ENCODE data around the gene PLPP2.

PLPP2 gene

DNA sequence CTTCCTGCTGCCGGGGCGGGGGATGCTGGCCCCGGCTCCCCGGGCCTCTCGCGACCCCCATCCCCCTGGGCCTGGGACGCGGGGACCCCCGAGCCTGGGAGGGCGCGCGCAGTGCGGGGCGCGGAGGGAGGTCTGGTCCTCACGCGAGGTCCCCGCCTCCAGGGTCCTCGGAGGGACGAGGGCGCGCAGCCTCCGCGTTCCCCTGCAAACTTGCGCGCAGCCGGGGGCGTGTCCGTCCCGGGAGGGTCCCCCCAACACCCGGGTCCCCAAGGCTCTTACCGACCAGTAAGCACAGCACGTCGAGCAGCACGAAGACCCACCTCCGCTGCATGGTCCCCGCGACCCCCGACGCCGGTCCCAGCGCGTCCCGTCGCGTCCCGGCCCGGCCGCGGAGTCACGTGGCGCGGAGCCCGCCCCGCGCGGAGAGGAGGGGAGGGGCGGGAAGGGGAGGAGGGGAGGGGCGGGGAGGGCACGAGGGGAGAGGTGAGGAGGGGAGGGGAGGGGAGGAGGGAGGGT is at the start of gene PLPP2:
Gene PLPP2, minus strand, starts transcription at position 398 of the 516 bp plus-strand sequence. Its CDS starts 67 bp downstream, at position 331.
- no peak for DNase-seq (ENCODE audit: low read depth)
- H3K4me3 ChIP-seq (ENCODE audit: low read depth, low read length): peak within 1 kb of the TSS; percentile 53

DNA sequence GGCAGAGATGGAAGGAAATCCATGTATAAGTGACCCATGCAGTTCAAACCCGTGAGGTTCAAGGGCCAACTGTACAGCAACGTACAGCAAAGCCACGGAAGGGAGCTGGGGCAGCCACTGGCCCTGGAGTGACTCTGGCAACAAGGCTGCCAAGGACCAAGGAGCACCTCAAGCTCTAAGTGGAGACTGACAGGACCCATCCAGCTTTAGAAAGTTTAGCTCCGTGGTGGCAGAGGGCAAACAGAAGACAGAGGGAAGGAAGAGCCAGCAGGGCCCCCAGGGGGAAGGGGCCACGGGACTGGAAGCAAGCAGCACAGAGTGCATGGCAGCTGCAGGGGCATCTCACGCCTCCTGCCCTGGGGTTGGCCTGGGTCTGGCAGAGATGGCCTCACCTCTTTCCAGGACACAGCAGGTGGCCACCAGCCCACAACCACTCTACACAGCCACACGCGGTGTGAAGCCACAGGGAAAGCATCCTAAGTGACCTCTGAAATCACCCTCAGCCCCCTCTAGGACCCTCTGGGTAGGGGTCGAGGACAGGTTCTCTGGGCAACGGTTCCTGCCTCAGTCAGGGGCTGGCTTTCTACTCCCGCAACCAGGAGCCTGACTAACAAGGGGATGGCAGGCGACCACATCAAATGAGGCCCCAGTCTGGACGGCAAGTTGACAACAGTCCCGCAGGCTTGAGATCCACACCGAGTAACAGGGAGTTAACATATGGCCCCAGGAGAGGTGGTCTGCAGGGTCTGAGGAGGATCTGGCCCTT is 49.6 kb upstream of the PLPP2 start:
- H3K4me3 ChIP-seq (ENCODE audit: low read depth, low read length): peak overlapping the region; percentile 7
- DNase-seq (ENCODE audit: low read depth): no peak

DNA sequence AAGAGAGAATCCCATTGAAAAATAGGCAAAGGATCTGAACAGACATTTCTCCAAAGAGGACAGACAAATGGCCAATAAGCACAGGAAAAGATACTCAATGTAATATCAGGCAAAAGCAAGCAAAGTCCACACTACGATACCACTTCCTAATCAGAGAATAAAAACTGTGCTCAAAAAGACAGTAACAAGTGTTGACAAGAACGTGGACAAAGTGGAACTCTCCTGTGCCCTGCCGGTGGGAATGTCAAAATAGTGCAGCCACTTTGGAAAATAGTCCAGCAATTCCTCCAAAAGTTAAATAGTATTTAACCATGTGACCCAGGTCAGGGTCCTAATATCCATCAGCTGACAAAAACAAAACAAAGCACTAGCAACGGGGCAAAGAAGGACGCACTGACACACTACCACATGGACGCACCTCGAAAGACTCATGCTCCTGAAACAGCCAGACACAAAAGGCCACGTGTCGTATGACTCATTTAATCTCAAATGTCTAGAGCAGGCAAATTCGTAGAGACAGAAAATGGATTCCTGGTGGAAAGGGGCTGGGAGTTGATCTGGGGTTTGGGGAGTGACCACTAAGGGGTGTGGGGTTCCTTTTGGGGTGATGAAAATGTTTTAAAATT is 48.2 kb upstream of the PLPP2 start:
- DNase-seq (ENCODE audit: low read depth): no peak
- no peak overlapping the region for H3K4me3 ChIP-seq (ENCODE audit: low read depth, low read length)

DNA sequence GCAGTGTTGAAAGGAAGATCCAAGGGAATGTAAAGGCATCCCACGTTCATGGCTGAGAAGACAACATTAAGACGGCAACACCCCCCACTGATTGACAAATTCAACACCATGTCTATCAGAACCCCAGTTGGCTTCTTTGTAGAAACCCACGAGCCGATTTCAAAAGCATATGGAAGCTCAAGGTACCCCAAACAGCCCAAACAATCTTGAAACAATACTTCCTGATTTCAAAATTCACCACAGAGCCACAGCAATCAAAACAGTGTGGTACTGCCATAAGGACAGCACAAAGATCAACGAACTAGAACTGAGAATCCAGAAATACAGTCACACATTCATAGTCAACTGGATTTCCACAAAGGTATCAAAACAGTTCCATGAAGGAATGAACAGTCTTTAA is 47.2 kb upstream of the PLPP2 start:
- no peak overlapping the region for H3K4me3 ChIP-seq (ENCODE audit: low read depth, low read length)
- no peak for DNase-seq (ENCODE audit: low read depth)

DNA sequence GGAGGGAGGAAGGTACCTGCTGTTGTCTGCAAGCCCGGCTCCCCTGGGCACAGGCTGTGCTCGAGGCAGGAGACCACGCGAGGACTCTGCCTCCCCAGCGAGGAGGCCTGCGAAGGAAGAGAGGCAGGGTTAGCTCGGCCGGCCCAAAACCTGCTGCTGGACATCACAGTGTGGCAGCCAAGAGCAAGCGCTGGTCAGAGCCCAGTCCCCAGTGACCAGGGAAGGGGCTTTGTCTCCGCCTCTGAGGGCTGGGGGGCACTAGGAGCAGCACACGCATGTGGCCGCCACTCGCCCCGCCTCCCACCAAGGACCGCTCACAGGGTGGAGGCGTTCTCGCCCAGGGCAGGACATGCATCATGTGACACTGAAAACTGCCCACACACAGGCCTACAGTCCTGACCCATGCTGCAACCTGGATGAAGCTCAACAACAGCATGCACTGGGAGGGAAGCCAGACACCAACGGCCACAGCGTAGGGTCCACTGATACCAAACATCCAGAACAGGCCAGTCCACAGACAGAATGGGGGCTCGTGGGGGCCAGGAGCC is 44.9 kb upstream of the PLPP2 start:
- no peak overlapping the region for H3K4me3 ChIP-seq (ENCODE audit: low read depth, low read length)
- no peak for DNase-seq (ENCODE audit: low read depth)

DNA sequence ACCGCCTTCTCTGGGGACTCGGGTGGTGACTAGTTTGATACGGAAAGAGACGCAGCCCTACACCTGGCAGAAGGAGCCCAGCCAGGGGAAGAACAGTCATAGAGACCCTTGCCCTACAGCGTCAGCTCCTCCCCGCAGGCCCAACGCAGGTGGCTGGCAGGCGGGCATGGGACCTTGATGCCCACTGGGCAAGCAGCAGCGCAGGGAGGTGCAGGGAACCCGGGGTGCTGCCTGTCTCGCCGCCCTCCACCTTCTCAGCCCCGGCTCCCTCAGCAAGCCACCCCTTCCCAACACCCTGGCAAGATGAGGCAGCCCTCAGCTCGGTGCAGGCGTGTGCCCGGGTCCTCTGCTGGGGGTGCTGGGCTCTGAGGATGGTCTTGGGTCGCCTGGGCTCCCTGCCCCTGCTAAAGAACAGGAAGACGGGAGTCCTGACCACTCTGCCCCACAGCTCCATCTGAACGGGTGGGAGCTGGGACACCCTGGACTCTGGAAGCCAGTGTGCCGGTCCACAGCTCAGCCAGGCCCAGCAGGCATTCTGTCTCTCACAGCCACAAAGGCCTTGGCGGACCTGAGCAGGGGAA is 44.4 kb upstream of the PLPP2 start:
- DNase-seq (ENCODE audit: low read depth): no peak
- no peak overlapping the region for H3K4me3 ChIP-seq (ENCODE audit: low read depth, low read length)

DNA sequence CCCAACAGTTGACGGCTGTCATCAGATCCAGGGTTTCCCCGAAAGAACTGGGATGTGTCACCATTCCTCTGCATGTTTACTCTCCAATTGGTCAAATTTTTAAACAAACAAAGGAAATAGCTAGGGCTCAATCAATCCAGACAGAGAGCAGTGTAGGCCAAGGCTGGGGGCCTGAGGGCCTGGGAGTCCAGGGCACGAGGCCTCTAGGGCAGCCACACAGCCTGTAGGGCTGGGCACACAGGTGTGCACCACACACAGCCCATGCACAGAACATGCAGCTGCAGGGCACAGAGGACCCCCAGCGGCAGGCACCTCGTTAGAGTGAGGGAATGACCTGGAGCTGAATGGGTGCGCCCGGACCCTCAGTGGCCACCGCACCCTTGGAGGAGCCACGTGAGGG is 43.9 kb upstream of the PLPP2 start:
- no peak overlapping the region for H3K4me3 ChIP-seq (ENCODE audit: low read depth, low read length)
- DNase-seq (ENCODE audit: low read depth): no peak

DNA sequence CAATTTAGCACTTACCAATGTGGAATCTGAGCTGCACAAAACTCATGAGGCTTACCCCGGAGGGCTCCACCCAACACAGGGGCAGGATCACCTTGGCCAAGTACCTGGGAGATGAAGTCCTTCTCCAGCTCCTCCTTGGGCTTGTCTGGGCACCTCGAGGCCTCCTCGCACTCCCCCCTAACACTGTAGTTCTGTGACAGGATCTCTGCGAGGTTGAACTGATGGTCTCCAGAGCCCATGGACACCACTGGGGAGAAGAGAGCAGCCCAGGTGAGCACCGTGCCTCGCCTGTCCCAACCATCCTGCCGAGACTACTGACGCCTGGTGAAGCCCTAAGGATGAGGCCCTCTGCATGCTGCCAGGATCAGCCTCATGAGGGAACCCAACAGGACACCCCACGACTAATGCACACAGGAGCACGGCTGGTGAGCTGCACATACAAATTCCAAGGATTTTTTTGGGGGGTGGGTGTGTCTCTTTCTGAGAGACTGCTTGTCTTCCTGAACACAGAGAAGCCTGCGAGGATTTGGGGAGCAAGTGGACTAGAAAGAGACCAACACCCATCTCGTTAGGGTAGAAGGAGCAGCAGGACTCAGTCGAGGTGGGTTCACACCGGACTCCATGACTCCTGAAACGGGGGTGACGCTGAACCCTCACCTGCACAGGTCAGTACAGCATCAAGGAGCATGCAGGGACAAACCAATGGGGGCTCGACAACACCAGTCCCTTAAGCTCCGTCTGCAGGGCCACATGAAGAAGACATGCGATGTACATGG is 43.3 kb upstream of the PLPP2 start:
- no peak for DNase-seq (ENCODE audit: low read depth)
- no peak overlapping the region for H3K4me3 ChIP-seq (ENCODE audit: low read depth, low read length)

DNA sequence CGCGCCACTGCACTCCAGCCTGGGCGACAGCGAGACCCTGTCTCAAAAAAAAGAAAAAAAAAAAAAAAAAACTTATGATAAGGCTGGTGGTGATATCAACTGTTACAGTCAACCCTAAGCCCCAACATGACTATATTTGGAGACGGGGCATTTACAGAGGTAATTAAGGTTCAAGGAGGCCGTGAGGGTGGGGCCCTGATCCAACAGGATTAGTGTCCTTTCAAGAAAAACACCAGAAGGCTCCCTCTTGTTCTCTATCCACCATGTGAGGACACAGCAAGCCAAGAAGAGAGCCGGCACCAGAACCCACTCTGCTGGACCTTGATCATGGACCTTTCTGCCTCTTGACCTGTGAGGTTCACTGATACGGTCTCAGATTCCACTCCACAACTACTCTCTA is 39.3 kb upstream of the PLPP2 start:
- DNase-seq (ENCODE audit: low read depth): no peak
- no peak overlapping the region for H3K4me3 ChIP-seq (ENCODE audit: low read depth, low read length)

DNA sequence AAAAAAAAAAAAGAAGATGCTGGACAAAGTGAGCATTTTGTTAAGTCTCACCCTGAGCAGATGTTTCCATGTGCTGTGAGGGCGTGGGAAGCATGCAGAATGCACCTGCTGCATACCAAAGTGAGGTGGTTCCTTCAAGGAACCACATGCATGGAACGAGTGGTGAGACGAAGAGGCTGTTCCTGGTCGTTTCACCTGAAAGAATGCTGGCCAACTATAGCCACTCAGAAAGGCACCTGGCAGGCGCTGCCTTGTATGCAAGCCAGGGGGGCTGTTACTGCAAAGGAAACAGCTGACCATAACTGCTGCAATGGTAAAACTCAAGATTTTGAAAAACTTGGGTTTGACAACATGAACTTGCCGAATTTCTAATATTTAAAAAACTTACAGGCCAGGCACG is 38.7 kb upstream of the PLPP2 start:
- DNase-seq (ENCODE audit: low read depth): no peak
- H3K4me3 ChIP-seq (ENCODE audit: low read depth, low read length): no peak overlapping the region

DNA sequence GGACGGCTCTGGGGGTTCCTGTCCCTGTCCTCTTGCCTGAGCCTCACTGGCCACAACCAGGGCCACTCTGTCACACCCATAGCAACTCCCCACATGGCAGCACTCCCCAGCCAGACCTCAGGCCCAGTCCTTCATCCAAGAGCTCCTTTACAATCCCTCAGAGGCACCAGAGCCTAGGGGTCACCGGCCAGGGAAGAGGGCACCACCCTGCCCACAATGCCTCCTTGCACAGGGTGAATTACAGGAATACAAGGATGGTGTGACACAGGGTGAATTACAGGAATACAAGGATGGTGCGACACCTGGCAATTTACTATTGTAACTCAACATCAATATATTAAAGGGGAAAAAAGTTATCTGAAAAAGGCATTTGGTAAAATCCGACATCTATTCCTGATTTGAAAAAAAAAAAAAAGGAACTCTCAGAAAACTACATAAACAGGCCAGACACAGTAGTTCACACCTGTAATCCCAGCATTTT is 36.9 kb upstream of the PLPP2 start:
- no peak overlapping the region for H3K4me3 ChIP-seq (ENCODE audit: low read depth, low read length)
- no peak for DNase-seq (ENCODE audit: low read depth)

DNA sequence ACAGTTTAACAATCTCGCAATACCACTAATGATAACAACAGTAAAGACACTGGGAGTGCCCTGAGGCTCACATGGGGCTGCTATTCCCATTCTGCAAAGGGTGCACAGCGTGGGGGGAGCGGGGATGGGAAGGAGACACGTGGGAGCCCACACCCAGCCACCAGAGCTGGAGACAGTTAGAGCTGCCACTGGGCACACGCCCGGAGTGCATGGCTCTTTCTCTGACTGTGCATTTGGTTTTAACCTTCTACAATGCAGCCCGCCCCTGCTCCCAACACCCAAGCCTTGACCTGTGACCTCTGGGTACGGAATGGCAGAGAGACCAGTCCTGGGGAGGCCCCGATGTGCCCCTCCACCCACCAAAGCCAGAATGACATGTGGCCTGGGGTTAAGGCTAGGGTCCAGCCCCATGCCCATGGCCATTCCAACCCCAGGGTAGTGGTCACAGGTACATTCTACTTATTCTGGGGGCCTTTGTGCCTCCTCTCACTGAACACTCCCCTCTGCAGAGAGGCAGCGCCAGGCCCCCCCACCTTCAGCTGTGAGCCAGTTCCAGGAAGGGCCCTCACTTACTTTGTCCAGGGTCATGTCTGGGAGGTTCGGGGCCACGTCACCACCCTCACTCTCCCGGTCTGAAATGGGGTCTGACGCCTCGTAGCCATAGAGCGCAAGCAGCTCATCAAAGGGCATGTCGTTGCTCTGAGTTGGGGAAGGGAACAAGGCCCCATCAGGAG is 36.3 kb upstream of the PLPP2 start:
- H3K4me3 ChIP-seq (ENCODE audit: low read depth, low read length): no peak overlapping the region
- no peak for DNase-seq (ENCODE audit: low read depth)

DNA sequence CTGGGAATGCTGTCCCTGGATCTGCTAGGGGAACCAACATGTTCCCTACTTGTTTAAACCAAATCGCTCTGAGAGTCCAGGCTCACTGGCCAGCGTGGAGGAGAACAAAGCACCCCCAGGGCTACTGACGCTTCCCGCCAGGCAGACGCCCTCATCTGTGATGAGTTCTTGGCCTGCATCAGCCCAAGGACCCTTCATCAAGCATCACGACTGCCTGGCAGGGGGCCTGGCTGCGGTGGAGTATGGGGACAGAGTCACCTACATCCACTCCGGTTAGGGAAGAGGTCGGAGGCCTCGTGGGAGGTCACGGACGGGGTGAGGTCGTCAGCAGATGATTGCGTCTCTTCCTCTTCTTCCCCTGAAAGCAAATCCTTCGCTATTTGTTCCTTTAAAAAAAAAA is 35.7 kb upstream of the PLPP2 start:
- DNase-seq (ENCODE audit: low read depth): no peak
- no peak overlapping the region for H3K4me3 ChIP-seq (ENCODE audit: low read depth, low read length)

DNA sequence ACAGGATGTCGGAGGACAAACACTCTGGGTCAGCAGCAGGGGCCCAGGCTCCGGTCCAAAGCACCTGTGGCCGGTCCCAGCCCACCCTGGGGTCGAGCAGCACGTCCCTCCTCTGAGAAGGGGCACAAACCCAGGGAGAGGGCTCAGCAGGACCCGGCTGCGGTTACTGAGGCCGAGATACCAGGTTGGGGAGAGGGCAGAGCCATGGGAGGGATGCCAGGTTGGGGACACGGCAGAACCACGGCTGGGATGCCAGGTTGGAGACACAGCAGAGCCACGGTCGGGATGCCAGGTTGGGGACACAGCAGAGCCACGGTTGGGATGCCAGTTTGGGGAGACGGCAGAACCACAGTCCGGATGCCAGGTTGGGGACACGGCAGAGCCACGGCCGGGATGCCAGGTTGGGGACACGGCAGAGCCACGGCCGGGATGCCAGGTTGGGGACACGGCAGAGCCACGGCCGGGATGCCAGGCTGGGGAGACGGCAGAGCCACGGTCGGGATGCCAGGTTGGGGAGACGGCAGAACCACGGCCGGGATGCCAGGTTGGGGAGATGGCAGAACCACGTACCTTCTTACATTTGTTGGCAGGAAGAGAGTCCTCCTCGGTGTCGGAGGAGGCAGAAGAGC is 34.8 kb upstream of the PLPP2 start:
- no peak for DNase-seq (ENCODE audit: low read depth)
- no peak overlapping the region for H3K4me3 ChIP-seq (ENCODE audit: low read depth, low read length)

DNA sequence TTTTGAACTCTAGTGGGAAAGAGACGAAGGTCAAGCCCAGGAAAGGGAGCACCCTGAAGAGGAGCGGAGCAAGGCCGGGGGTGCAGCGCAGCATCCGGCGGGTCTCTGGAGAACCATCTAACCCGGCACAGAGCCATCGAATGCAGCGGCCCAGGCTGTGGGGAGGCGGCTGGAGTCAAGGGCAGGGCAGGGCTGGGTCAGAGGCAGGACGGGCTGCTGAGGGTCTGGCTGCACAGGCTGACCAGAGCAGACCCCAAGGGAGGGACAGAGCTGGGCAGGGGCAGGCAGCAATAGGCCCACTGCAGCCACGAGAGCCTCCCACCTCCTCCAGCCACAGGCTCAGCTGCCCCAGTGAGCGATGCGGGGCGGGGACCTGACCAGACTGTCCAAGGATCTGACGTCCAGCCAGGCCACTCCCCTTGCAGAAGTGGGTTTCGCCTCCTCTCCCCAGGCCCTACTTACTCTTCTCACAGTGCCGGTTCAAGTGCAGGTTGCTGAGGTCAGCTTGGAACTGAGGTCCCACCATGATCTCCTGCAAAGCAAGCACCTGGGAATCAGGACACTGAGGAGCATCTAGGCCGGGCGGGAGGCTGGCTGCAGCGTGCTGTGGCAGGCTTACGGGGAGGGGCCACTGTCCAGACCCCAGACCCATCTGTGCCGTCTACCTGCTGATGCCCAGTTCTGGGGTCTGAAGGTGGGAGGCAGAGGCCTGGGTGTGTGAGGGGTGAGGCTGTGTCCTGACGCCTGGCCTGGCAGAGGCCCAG is 34.2 kb upstream of the PLPP2 start:
- DNase-seq (ENCODE audit: low read depth): no peak
- H3K4me3 ChIP-seq (ENCODE audit: low read depth, low read length): no peak overlapping the region

DNA sequence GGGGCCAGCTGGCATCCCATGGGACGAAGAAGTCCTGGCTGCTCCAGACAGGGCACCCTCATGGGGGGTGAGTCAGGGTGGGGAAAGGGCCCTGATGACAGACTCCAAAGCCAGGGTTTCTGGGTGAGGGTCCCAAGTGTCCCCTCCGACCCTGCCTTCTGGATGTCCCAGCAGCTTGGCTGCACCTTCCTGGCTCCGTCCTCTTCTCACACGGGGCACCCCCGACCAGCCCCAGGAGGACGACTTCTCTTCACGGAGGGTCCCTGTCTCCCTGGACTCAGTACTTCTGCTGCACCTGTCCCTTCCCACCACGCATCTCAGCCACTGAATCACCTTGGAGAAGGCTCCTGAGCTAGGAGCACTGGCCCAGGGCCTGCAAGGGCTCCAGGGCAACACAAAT is 33.5 kb upstream of the PLPP2 start:
- no peak for DNase-seq (ENCODE audit: low read depth)
- H3K4me3 ChIP-seq (ENCODE audit: low read depth, low read length): no peak overlapping the region

DNA sequence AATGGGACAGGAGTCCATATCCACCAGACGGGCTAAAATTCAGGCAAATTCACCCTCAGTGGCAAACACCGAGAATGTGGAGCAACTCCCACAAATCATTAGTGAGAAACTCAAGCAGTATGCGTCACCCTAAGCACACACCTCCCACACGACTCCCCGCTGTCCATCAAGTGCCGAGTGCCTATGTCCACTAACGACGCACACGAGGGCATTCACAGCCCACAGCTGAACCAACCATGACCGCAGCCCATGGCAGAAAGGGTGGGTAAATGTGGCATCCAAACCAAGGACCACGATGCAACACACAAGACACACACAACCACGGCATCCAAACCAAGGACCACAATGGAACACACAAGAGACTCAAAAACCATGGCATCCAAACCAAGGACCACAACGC is 31.4 kb upstream of the PLPP2 start:
- no peak overlapping the region for H3K4me3 ChIP-seq (ENCODE audit: low read depth, low read length)
- no peak for DNase-seq (ENCODE audit: low read depth)

DNA sequence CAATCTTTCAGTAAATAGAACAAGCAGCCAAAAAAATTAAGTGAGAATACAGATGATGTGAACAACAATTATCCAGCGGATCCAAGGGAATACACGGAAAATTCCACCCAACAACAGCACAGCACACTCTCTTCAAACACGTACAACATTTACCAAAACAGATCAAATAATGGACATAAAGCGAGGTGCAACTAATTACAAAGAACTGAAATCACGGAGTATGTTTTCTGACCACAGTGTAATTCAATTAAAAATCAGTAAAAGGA is 27.2 kb upstream of the PLPP2 start:
- DNase-seq (ENCODE audit: low read depth): no peak
- H3K4me3 ChIP-seq (ENCODE audit: low read depth, low read length): no peak overlapping the region

Measured in skeletal muscle cell (primary cell).